ENCODE results near the gene ZNF335. TPM values are rescaled to one million over a fixed set of nuclear protein-coding genes. Genes with fewer than 3 reads are reported as not detected.

ZNF335 gene
- total and polyA plus RNA-seq, 2 of the 13 experiments (the other 11 are each of a cell fraction or from before 2014, with no cell fraction given) = 9.7 to 13.7 TPM

- TF ChIP-seq ZBTB40 (IDR thresholded peaks at IDR 0.05) (no peak), ZBTB40 (CRISPR knock-in tag; IDR thresholded peaks at IDR 0.05) (no peak), SUZ12 (IDR thresholded peaks at IDR 0.05; ENCODE audit: low read depth, low read length) (no peak), TEAD3 (CRISPR knock-in tag; optimal IDR thresholded peaks at IDR 0.05; ENCODE audit: borderline replicate concordance) (peak; percentile 55), ZNF484 (CRISPR knock-in tag; IDR thresholded peaks at IDR 0.05; ENCODE audit: borderline replicate concordance, low read depth) (no peak)
Measured at GRCh38 chr20:45969712-45970634, 2.0 kb downstream of the ZNF335 start (continued).

Measured in HepG2 (cell line).